Endothelial cell of umbilical vein (primary cell): ENCODE data around the gene CACNB1. TPM values are rescaled to one million over a fixed set of nuclear protein-coding genes. Genes with fewer than 3 reads are reported as not detected.

Experiments used
- BruUV-seq: library from RNA; stranded (reverse); fragments of 400-500 nt; replicated peaks from 2 replicates; lab custom pipeline; 2021; lab: Mats Ljungman, UMichigan
- CTCF ChIA-PET: fragments of 300-600, 350-600 bp; sonication (Branson Sonifier 250); formaldehyde crosslinking; loops from one replicate; lab custom pipeline; 2021; ENCODE audit warnings: antibody characterized with exemption, inconsistent platforms; lab: Charles Lee
- POLR2A ChIA-PET: fragments of 300-600, 350-600 bp; sonication (Branson Sonifier 250); formaldehyde crosslinking; loops from one replicate; lab custom pipeline; 2021; ENCODE audit warnings: antibody characterized with exemption, inconsistent platforms; lab: Charles Lee
- DNase-seq: peaks from one replicate; pipeline ENCODE4 v3.0.0-alpha.2; 2011; ENCODE audit warnings: low read depth, low spot score
- FAIRE-seq: peaks from 2 replicates; lab custom pipeline; 2011; peaks lifted over from hg19 to GRCh38; lab: Jason Lieb, UNC
- H2AFZ ChIP-seq: 2 replicates; pipeline ENCODE4 v1.6.0; 2012; ENCODE audit warnings: low read depth, low read length, control low read depth, inconsistent platforms
- H3K27ac ChIP-seq: 2 replicates; pipeline ENCODE4 v1.5.1; 2011; ENCODE audit warnings: low read depth, mild to moderate bottlenecking, control low read depth, low read length, moderate library complexity; ENCODE audit not compliant: insufficient read depth
- H3K27me3 ChIP-seq, 2 experiments: 2 replicates each; pipeline versions ENCODE4 v1.6.0 to v1.6.1; 2011; ENCODE audit warnings: low read length in 2 of 2, mixed read lengths in 1 of 2; ENCODE audit not compliant: control insufficient read depth in 2 of 2, insufficient read depth in 2 of 2
- H3K36me3 ChIP-seq, 2 experiments: 2 replicates in 1 of 2; 3 replicates in 1 of 2; pipeline ENCODE4 v1.5.1; 2011; ENCODE audit warnings: low read length in 2 of 2, mild to moderate bottlenecking in 1 of 2, moderate library complexity in 1 of 2; ENCODE audit not compliant: control insufficient read depth in 2 of 2, insufficient read depth in 2 of 2; ENCODE audit errors: extremely low read depth in 1 of 2
- H3K4me1 ChIP-seq: 3 replicates; pipeline ENCODE4 v1.5.1; 2011; ENCODE audit warnings: mild to moderate bottlenecking, low read length; ENCODE audit not compliant: control insufficient read depth, insufficient read depth; ENCODE audit errors: extremely low read depth
- H3K4me2 ChIP-seq: 2 replicates; pipeline ENCODE4 v1.6.1; 2011; ENCODE audit warnings: low read length, control low read depth, mixed read lengths; ENCODE audit not compliant: insufficient read depth
- H3K4me3 ChIP-seq, 3 experiments: fragments of 200-600 bp in 1 of 3; sonication (generic), shearing (Covaris generic) in 1 of 3; replicated peaks in 1 of 3; 2 replicates each; pipeline ENCODE4 v1.5.1; 2011 to 2016; ENCODE audit warnings: control low read depth in 3 of 3, low read length in 3 of 3, mild to moderate bottlenecking in 2 of 3, inconsistent platforms in 1 of 3, low read depth in 1 of 3, moderate library complexity in 1 of 3; ENCODE audit not compliant: insufficient read depth in 1 of 3
- H3K79me2 ChIP-seq: 2 replicates; pipeline ENCODE4 v1.6.0; 2012; ENCODE audit warnings: low read length, inconsistent platforms; ENCODE audit not compliant: control insufficient read depth, insufficient read depth
- H3K9ac ChIP-seq: replicated peaks from 2 replicates; pipeline ENCODE3; 2011; ENCODE audit warnings: low read length, control low read depth; ENCODE audit not compliant: insufficient read depth; ENCODE audit errors: extremely low read depth
- H3K9me1 ChIP-seq: replicated peaks from 3 replicates; pipeline ENCODE4 v1.6.0; 2011; ENCODE audit warnings: mild to moderate bottlenecking, low read length; ENCODE audit not compliant: control insufficient read depth, insufficient read depth; ENCODE audit errors: extremely low read depth
- H3K9me3 ChIP-seq: replicated peaks from 2 replicates; pipeline ENCODE4 v1.5.1; 2012; ENCODE audit warnings: low read length, inconsistent platforms; ENCODE audit not compliant: control insufficient read depth, insufficient read depth
- H4K20me1 ChIP-seq: replicated peaks from 2 replicates; pipeline ENCODE3; 2011; ENCODE audit warnings: mild to moderate bottlenecking, low read length; ENCODE audit not compliant: control insufficient read depth, insufficient read depth; ENCODE audit errors: extremely low read depth
- CTCF ChIP-seq, 2 donors: IDR thresholded peaks; 1 replicate in 1 of 2; 2 replicates in 1 of 2; pipeline ENCODE4 v1.5.1; 2011; ENCODE audit warnings: low read length in 2 of 2, mild to moderate bottlenecking in 2 of 2, moderate library complexity in 2 of 2, control low read depth in 1 of 2, inconsistent platforms in 1 of 2, low read depth in 1 of 2; ENCODE audit not compliant: insufficient read depth in 1 of 2; ENCODE audit errors: extremely low read depth in 1 of 2
- EZH2 ChIP-seq: IDR thresholded peaks from 2 replicates; pipeline ENCODE4 v1.6.1; 2012; ENCODE audit warnings: borderline replicate concordance, low read depth, mild to moderate bottlenecking, moderate library complexity, low read length, inconsistent platforms; ENCODE audit not compliant: severe bottlenecking
- FOS ChIP-seq: IDR thresholded peaks from 2 replicates; pipeline ENCODE4 v1.6.1; 2011; ENCODE audit warnings: mild to moderate bottlenecking, low read length, moderate library complexity, borderline replicate concordance; ENCODE audit not compliant: insufficient read depth
- GATA2 ChIP-seq: IDR thresholded peaks from 2 replicates; pipeline ENCODE4 v1.7.0; 2011; ENCODE audit warnings: low read depth, mild to moderate bottlenecking, moderate library complexity, mixed read lengths, low read length; ENCODE audit not compliant: insufficient read length, insufficient read depth
- JUN ChIP-seq: IDR thresholded peaks from 2 replicates; pipeline ENCODE4 v1.6.1; 2011; ENCODE audit warnings: borderline replicate concordance, low read depth; ENCODE audit not compliant: insufficient read length, insufficient read depth
- MYC ChIP-seq: IDR thresholded peaks from one replicate; pipeline ENCODE4 v1.6.1; 2011; ENCODE audit warnings: mild to moderate bottlenecking, low read depth, low read length
- POLR2A ChIP-seq: IDR thresholded peaks from 2 replicates; pipeline ENCODE4 v1.6.1; 2012; ENCODE audit warnings: low read depth, mild to moderate bottlenecking, control low read depth, low read length
- POLR2AphosphoS5 ChIP-seq: IDR thresholded peaks from 2 replicates; pipeline ENCODE4 v1.6.1; 2012; ENCODE audit warnings: low read depth, mild to moderate bottlenecking, control low read depth, low read length, moderate library complexity; ENCODE audit not compliant: insufficient read depth
- dilution Hi-C: fragments of 300-500 bp; cut with MboI; formaldehyde crosslinking; loops from one replicate; pipeline ENCODE4 v1.15.0; 2019; ENCODE audit warnings: low sequenced_read_pairs; ENCODE audit not compliant: extremely low pct_ligation_motif_present
- intact Hi-C: fragments of 100-400 bp; cut with micrococcal nuclease; formaldehyde crosslinking; loops from one replicate; pipeline ENCODE4 v1.10.0; 2022
- polyA plus RNA-seq, 4 experiments: library from polyadenylated mRNA; depleted of rRNA in 3 of 4; stranded (reverse) in 3 of 4; unstranded in 1 of 4; fragments of >200 nt; gene quantifications; 2 replicates each; pipeline versions ENCODE4 v1.2.1 to v1.2.3, GENCODE V29; 2011 to 2012; ENCODE audit warnings: missing spikeins in 1 of 4
- total RNA-seq: library from RNA; stranded (reverse); gene quantifications from 2 replicates; pipeline ENCODE4 v1.2.3, GENCODE V29; 2021
- TF ChIP-seq, protein P1 (sequence below): IDR thresholded peaks from 2 replicates; pipeline ENCODE4 v1.6.1; 2011; ENCODE audit not compliant: insufficient read depth, insufficient read length

Gene CACNB1
- total and polyA plus RNA-seq, 2 donors (not counting 3 experiments of a cell fraction or from before 2014, with no cell fraction given), result 4.7 to 12.3 TPM

DNA sequence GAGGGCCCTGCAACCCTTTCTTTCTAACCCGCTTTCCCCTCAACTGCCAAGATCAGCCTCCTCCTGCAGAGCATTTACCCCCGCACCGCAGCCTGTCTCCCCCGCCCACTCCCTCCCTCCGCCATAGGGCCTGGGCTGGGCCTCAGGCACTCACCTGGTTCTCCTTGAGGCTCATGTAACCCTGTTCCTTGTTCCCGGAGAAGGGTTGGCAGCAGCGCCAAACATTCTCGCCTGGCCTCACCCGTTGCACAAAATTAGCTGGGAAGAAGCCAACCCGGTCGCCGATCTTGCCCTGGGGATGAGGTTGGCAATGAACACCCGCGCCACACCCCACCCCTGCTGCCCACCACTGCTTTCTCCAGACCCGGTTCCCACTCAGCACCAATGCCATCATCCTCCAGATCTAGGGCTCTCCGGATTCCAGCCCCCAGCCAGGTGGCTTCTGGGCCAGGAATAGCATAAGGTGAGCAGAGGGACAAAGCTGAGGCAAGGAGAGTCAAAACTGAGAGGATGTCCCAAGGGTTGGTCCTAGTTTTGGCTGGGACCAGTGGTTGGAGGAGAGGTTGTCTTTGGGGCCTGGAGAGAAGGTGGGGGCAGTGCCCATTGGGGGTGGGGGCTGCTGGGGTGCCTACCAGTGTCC lies 15.5 kb upstream of the CACNB1 start:
- ChIA-PET POLR2A (no interaction called here), CTCF (interaction anchor here (0.9 to 4.1 kb wide), 5 partner anchors 19 to 60 kb away, joined by 3 to 16 read pairs (median 5); no protein-coding TSS in a partner anchor)
- peaks cover 6 to 14% of the 10 kb centered on the region in 2 experiments for H3K27me3 ChIP-seq
- dilution Hi-C loops, result no loop called here
- H3K9ac ChIP-seq, result no peak overlapping the region
- FAIRE-seq, result no peak
- intact Hi-C loops, result no loop called here
- no peaks in the 10 kb centered on the region for H3K36me3 ChIP-seq
- no peak overlapping the region for H2AFZ ChIP-seq
- no peaks in the 10 kb centered on the region for H4K20me1 ChIP-seq
- no peaks in the 10 kb centered on the region for H3K79me2 ChIP-seq
- H3K27ac ChIP-seq, result no peak overlapping the region
- H3K9me1 ChIP-seq, result no peaks in the 10 kb centered on the region
- TF ChIP-seq POLR2AphosphoS5 (no peak), MYC (no peak), GATA2 (no peak)
- TF ChIP-seq, protein P1, sequence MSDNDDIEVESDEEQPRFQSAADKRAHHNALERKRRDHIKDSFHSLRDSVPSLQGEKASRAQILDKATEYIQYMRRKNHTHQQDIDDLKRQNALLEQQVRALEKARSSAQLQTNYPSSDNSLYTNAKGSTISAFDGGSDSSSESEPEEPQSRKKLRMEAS, result no peak
- no peak overlapping the region for H3K4me3 ChIP-seq
- DNase-seq, result no peak
- H3K9me3 ChIP-seq, result no peaks in the 10 kb centered on the region
- no peak overlapping the region for H3K4me2 ChIP-seq
- peaks cover 5% of the 10 kb centered on the region for H3K4me1 ChIP-seq
- BruUV-seq, result no TSS peak

GRCh38 chr17:39212195-39212810 lies 14.8 kb upstream of the CACNB1 start:
- DNase-seq, result no peak
- Histone ChIP-seq H3K79me2 (no peaks in the 10 kb centered on the region), H3K36me3 (no peaks in the 10 kb centered on the region), H4K20me1 (no peaks in the 10 kb centered on the region), H3K27me3 (peaks cover 4 to 11% of the 10 kb centered on the region in 2 experiments), H3K4me2 (no peak overlapping the region), H3K4me3 (no peak overlapping the region), H3K4me1 (peaks cover 5% of the 10 kb centered on the region), H3K9me1 (no peaks in the 10 kb centered on the region), H2AFZ (no peak overlapping the region), H3K9me3 (no peaks in the 10 kb centered on the region), H3K9ac (no peak overlapping the region), H3K27ac (no peak overlapping the region)
- no TSS peak for BruUV-seq
- no peak for TF ChIP-seq POLR2A
- TF ChIP-seq, protein P1, result no peak
- TF ChIP-seq FOS, result no peak
- no peak for TF ChIP-seq CTCF (IDR thresholded peaks at IDR 0.05; ENCODE audit: extremely low read depth in 1 of 2, insufficient read depth in 1 of 2, low read depth in 1 of 2, low read length in 2 of 2)
- TF ChIP-seq POLR2AphosphoS5, result no peak
- no peak for TF ChIP-seq GATA2
- no peak for TF ChIP-seq EZH2
- no peak for TF ChIP-seq JUN
- TF ChIP-seq MYC, result no peak
- dilution Hi-C loops, result no loop called here
- CTCF ChIA-PET, result interaction anchor here (1.0 to 4.1 kb wide), 5 partner anchors 20 to 59 kb away, joined by 3 to 16 read pairs (median 5); no protein-coding TSS in a partner anchor
- no peak for FAIRE-seq
- intact Hi-C loops, result no loop called here
- POLR2A ChIA-PET, result no interaction called here
